ENCODE data around the gene PURB. TPM values are rescaled to one million over a fixed set of nuclear protein-coding genes. Genes with fewer than 3 reads are reported as not detected.
"Not testable (repeated sequence)": the region's sequence is repeated elsewhere in the genome, so short reads cannot be mapped to it uniquely, and the experiment has no call there.

Gene PURB
- total RNA-seq, 1 experiment from 2014 or later, result 21.3 TPM

DNA sequence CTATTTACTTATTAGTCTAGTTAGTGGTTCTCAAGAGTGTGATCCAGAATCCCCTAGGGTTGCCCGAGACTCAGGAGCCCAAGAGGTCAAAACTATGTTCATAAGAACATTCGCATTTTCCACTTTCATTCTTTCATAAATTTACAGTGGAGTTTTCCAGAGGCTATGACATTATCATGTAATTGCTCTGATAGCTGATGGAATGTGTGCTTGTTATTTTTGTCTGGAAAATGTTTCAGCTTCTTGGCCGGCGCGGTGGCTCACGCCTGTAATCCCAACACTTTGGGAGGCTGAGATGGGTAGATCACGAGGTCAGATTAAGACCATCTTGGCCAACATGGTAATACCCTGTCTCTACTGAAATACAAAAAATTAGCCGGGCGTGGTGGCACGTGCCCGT, 10.1 kb downstream of the PURB start:
- no peaks in the 10 kb centered on the region for H3K9me3 Mint-ChIP-seq (ENCODE audit: unreplicated experiment)
- no peak for DNase-seq (ENCODE audit: unreplicated experiment)
- CTCF ChIA-PET, result interaction anchor here (0.7 kb wide), 1 partner anchor 37 kb away, joined by 4 read pairs; no protein-coding TSS in a partner anchor
- peaks cover 28% of the 10 kb centered on the region for H3K36me3 Mint-ChIP-seq (ENCODE audit: insufficient read depth, unreplicated experiment)
- H3K27me3 Mint-ChIP-seq (ENCODE audit: insufficient read depth, unreplicated experiment), result no peaks in the 10 kb centered on the region
- intact Hi-C loops (cut with micrococcal nuclease), result no loop called here
- POLR2A ChIA-PET, result interaction anchor here (1.4 kb wide), 1 partner anchor 9 kb away, joined by 9 read pairs; the partner anchor contains the start of gene PURB
- BruUV-seq (replicated peaks), result no TSS peak
- no peak overlapping the region for H3K27ac Mint-ChIP-seq (ENCODE audit: low read depth, unreplicated experiment)
- no peak overlapping the region for H3K4me3 Mint-ChIP-seq (ENCODE audit: unreplicated experiment)
- TF ChIP-seq, protein P1, sequence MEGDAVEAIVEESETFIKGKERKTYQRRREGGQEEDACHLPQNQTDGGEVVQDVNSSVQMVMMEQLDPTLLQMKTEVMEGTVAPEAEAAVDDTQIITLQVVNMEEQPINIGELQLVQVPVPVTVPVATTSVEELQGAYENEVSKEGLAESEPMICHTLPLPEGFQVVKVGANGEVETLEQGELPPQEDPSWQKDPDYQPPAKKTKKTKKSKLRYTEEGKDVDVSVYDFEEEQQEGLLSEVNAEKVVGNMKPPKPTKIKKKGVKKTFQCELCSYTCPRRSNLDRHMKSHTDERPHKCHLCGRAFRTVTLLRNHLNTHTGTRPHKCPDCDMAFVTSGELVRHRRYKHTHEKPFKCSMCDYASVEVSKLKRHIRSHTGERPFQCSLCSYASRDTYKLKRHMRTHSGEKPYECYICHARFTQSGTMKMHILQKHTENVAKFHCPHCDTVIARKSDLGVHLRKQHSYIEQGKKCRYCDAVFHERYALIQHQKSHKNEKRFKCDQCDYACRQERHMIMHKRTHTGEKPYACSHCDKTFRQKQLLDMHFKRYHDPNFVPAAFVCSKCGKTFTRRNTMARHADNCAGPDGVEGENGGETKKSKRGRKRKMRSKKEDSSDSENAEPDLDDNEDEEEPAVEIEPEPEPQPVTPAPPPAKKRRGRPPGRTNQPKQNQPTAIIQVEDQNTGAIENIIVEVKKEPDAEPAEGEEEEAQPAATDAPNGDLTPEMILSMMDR (IDR thresholded peaks at IDR 0.05; ENCODE audit: unreplicated experiment), result no peak
- H3K4me1 Mint-ChIP-seq (ENCODE audit: insufficient read depth, unreplicated experiment), result peaks cover 5% of the 10 kb centered on the region

DNA sequence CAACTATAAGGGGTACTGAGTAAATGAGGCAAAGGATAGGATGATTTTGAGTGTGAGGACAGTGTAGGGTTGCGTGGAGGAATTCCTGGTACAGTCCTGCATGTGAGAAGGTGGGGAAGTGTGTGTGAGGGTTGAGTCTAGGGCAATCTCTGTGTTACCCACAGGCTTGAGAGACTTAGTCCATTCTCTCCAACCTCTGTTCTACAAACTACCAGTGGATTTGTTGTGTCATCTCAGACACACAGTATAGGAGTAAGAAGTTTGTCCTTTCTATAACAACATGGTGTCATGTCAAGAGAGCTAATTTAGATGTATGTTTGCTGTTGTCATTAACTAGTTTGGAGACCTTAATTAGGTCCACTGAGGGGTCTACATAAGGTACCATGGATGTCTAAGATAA, 12.5 kb downstream of the PURB start:
- H3K9me3 Mint-ChIP-seq (ENCODE audit: unreplicated experiment), result no peaks in the 10 kb centered on the region
- TF ChIP-seq, protein P1 (IDR thresholded peaks at IDR 0.05; ENCODE audit: unreplicated experiment), result no peak
- CTCF ChIA-PET, result interaction anchor here (0.6 to 1.2 kb wide), 4 partner anchors 16 to 52 kb away, joined by 3 to 7 read pairs (median 3); no protein-coding TSS in a partner anchor
- H3K27ac Mint-ChIP-seq (ENCODE audit: low read depth, unreplicated experiment), result no peak overlapping the region
- intact Hi-C loops (cut with micrococcal nuclease), result no loop called here
- peaks cover 17% of the 10 kb centered on the region for H3K36me3 Mint-ChIP-seq (ENCODE audit: insufficient read depth, unreplicated experiment)
- POLR2A ChIA-PET, result interaction anchor here (1.5 to 2.5 kb wide), 3 partner anchors 9 to 24 kb away, joined by 5 to 12 read pairs (median 5); partner anchors contain the start of gene PURB
- H3K4me1 Mint-ChIP-seq (ENCODE audit: insufficient read depth, unreplicated experiment), result no peaks in the 10 kb centered on the region
- no peak overlapping the region for H3K4me3 Mint-ChIP-seq (ENCODE audit: unreplicated experiment)
- no peaks in the 10 kb centered on the region for H3K27me3 Mint-ChIP-seq (ENCODE audit: insufficient read depth, unreplicated experiment)
- no TSS peak for BruUV-seq (replicated peaks)
- no peak for DNase-seq (ENCODE audit: unreplicated experiment)

DNA sequence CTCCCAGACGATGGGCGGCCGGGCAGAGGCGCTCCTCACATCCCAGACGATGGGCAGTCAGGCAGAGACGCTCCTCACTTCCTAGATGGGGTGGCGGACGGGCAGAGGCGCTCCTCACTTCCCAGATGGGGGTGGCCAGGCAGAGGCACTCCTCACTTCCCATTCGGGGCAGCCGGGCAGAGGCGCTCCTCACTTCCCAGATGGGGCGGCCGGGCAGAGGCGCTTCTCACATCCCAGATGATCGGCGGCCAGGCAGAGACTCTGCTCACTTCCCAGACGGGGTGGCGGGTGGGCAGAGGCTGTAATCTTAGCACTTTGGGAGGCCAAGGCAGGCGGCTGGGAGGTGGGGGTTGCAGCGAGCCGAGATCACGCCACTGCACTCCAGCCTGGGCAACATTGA, 13.4 kb downstream of the PURB start:
- intact Hi-C loops (cut with micrococcal nuclease); H3K27ac Mint-ChIP-seq (ENCODE audit: low read depth, unreplicated experiment); CTCF ChIA-PET; H3K4me3 Mint-ChIP-seq (ENCODE audit: unreplicated experiment); H3K27me3 Mint-ChIP-seq (ENCODE audit: insufficient read depth, unreplicated experiment); DNase-seq (ENCODE audit: unreplicated experiment); BruUV-seq (replicated peaks); H3K9me3 Mint-ChIP-seq (ENCODE audit: unreplicated experiment); H3K4me1 Mint-ChIP-seq (ENCODE audit: insufficient read depth, unreplicated experiment): not testable (repeated sequence)
- POLR2A ChIA-PET, result interaction anchor here (2.5 kb wide), 1 partner anchor 10 kb away, joined by 12 read pairs; no protein-coding TSS in a partner anchor
- H3K36me3 Mint-ChIP-seq (ENCODE audit: insufficient read depth, unreplicated experiment), result peaks cover 11% of the 10 kb centered on the region

DNA sequence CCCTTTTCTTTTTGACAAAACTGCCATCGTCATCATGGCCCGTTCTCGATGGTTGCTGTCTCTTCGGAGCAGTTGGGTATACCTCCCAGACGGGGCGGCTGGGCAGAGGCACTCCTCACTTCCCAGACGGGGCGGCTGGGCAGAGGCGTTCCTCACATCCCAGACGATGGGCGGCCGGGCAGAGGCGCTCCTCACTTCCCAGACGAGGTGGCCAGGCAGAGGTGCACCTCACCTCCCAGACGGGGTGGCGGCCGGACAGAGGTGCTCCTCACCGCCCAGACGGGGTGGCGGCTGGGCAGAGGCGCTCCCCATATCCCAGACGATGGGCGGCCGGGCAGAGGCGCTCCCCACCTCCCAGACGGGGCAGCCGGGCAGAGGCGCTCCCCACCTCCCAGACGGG, 14.6 kb downstream of the PURB start:
- H3K36me3 Mint-ChIP-seq (ENCODE audit: insufficient read depth, unreplicated experiment); intact Hi-C loops (cut with micrococcal nuclease); H3K27me3 Mint-ChIP-seq (ENCODE audit: insufficient read depth, unreplicated experiment); H3K4me1 Mint-ChIP-seq (ENCODE audit: insufficient read depth, unreplicated experiment); BruUV-seq (replicated peaks); H3K27ac Mint-ChIP-seq (ENCODE audit: low read depth, unreplicated experiment); POLR2A ChIA-PET; H3K4me3 Mint-ChIP-seq (ENCODE audit: unreplicated experiment); DNase-seq (ENCODE audit: unreplicated experiment); CTCF ChIA-PET; H3K9me3 Mint-ChIP-seq (ENCODE audit: unreplicated experiment): not testable (repeated sequence)

DNA sequence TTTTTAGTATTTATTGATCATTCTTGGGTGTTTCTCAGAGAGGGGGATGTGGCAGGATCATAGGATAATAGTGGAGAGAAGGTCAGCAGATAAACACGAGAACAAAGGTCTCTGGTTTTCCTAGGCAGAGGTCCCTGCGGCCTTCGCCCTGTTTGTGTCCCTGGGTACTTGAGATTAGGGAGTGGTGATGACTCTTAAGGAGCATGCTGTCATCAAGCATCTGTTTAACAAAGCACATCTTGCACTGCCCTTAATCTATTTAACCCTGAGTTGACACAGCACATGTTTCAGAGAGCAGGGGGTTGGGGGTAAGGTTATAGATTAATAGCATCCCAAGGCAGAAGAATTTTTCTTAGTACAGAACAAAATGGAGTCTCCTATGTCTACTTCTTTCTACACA, 15.0 kb downstream of the PURB start:
- H3K27me3 Mint-ChIP-seq (ENCODE audit: insufficient read depth, unreplicated experiment); H3K27ac Mint-ChIP-seq (ENCODE audit: low read depth, unreplicated experiment); intact Hi-C loops (cut with micrococcal nuclease); DNase-seq (ENCODE audit: unreplicated experiment); H3K4me1 Mint-ChIP-seq (ENCODE audit: insufficient read depth, unreplicated experiment); H3K4me3 Mint-ChIP-seq (ENCODE audit: unreplicated experiment); BruUV-seq (replicated peaks); H3K36me3 Mint-ChIP-seq (ENCODE audit: insufficient read depth, unreplicated experiment); H3K9me3 Mint-ChIP-seq (ENCODE audit: unreplicated experiment): not testable (repeated sequence)
- ChIA-PET POLR2A (interaction anchor here (0.7 to 1.4 kb wide), 2 partner anchors 10 to 21 kb away, joined by 3 to 6 read pairs; no protein-coding TSS in a partner anchor), CTCF (interaction anchor here (1.3 kb wide), 1 partner anchor 11 kb away, joined by 3 read pairs; no protein-coding TSS in a partner anchor)
